ENCODE measurements around the gene CHST11.

DNA sequence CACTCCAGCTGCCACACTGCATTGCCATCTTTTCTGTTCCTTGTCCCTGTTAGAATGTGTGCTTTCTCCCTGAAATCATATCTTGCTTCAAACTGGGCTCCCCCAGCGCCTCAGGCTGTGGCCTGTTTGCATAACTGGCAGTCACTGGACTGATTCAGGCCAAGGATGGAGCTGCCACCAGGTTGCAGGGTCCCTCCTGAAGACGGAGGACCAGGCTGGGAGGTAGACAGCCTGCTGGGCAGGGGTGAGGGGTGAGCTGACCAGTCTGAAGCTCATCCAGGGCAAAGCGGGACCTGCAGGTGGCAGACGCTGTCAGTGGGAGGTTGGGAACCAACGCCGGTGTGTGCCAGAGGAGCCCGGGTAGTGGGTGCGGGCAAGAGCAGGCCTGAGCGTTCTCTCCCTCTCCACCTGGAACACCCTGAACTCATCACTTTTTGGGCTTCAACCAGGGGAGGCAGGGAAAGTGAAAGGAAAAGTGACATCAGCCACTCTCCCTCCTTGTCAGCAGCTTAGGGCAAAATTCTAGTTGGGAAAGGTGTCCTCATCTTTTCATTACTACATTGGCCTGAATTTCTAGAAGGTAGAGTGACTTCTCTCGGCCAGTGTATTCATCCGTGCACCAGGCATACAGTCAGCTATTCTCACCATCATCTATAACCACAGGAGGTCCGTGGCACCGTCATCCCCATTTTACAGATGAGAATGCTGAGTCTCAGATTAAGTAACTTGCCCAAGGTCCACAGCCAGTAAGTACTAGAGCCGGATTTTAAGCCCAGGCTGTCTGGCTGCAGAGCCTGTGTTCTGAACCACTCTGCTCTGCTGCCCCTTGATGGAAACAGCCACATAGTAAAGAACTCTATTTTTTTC is 282.3 kb downstream of the CHST11 start:
- TF ChIP-seq, protein P1, sequence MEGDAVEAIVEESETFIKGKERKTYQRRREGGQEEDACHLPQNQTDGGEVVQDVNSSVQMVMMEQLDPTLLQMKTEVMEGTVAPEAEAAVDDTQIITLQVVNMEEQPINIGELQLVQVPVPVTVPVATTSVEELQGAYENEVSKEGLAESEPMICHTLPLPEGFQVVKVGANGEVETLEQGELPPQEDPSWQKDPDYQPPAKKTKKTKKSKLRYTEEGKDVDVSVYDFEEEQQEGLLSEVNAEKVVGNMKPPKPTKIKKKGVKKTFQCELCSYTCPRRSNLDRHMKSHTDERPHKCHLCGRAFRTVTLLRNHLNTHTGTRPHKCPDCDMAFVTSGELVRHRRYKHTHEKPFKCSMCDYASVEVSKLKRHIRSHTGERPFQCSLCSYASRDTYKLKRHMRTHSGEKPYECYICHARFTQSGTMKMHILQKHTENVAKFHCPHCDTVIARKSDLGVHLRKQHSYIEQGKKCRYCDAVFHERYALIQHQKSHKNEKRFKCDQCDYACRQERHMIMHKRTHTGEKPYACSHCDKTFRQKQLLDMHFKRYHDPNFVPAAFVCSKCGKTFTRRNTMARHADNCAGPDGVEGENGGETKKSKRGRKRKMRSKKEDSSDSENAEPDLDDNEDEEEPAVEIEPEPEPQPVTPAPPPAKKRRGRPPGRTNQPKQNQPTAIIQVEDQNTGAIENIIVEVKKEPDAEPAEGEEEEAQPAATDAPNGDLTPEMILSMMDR (IDR thresholded peaks at IDR 0.05): no peak
- no peak for TF ChIP-seq POLR2A (IDR thresholded peaks at IDR 0.05)
